BJ (cell line): ENCODE measurements around the gene RAC2. TPM values are rescaled to one million over a fixed set of nuclear protein-coding genes. Genes with fewer than 3 reads are reported as not detected.

Source experiments
- CTCF ChIA-PET: fragments of 350-600 bp; formaldehyde crosslinking; extraction: SDS; loops from one replicate; lab custom pipeline; 2021; ENCODE audit warnings: antibody characterized with exemption, inconsistent platforms; lab: Yijun Ruan, JAX
- POLR2A ChIA-PET: fragments of 300-600 bp; sonication (Branson Sonifier 250); formaldehyde crosslinking; extraction: SDS; loops from one replicate; lab custom pipeline; 2021; ENCODE audit warnings: antibody characterized with exemption; lab: Charles Lee
- DNase-seq: peaks from one replicate; pipeline ENCODE4 v3.0.0-alpha.2; 2011; ENCODE audit warnings: low read depth
- H3K27me3 ChIP-seq: 2 replicates; pipeline ENCODE4 v1.6.0; 2011; ENCODE audit warnings: low read length; ENCODE audit not compliant: control insufficient read depth, insufficient read depth
- H3K36me3 ChIP-seq: 2 replicates; pipeline ENCODE4 v1.5.1; 2011; ENCODE audit warnings: low read length; ENCODE audit not compliant: control insufficient read depth, insufficient read depth
- H3K4me3 ChIP-seq: 2 replicates; pipeline ENCODE4 v1.5.1; 2011; ENCODE audit warnings: low read depth, mild to moderate bottlenecking, control low read depth, low read length
- CTCF ChIP-seq: IDR thresholded peaks from 2 replicates; pipeline ENCODE4 v1.5.1; 2011; ENCODE audit warnings: low read depth, mild to moderate bottlenecking, control low read depth, inconsistent platforms, low read length, moderate library complexity; ENCODE audit not compliant: insufficient read depth
- polyA plus RNA-seq: library from polyadenylated mRNA; depleted of rRNA; stranded (reverse); fragments of >200 nt; gene quantifications from 2 replicates; pipeline ENCODE4 v1.2.3, GENCODE V29; 2011

RAC2 gene
- polyA plus RNA-seq, 1 experiment, result 25.7 TPM

DNA sequence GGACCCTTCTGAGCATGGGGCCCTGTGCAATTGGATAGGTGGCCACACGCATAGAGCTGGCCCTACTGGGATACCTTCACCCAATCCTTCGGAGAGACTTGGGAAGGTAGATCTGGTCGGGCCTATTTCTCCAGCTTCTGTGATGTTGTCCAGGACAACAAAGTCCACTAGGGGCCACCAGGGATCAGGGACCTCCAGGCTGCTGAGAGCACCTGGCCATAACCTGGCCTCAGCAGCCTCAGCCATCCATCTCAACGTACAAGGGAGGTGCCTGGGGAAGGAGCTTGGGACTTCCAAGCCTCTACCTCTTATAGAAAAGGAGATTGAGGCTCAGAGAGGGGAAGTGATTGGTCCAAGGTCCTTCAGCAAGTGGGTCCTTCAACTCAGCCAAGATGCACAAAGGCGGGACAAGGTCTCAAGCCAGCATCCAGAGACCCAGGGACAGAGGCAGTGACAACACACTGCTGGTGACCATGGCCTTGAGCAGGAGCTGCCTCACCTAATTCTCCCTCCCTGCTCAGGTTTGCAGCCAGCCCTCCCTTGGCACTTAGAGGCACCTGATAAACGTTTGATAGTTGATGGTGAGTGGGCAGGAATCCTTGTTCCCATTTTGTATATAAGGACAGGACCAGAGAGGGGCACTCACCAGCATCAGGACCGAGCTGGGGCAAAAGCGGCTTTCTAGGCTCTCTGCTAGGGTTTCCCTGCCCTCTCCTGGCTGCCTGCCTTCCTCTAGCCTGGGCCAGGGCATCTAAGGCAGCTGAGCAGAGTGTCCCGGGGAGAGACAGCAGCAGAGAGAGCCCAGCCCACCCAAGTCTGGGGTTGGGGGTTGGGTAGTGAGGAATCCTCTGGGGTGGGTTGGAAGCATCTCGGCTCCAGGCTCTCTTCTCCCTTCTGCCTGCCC is 4.5 kb downstream of the RAC2 start:
- no peak for DNase-seq
- Histone ChIP-seq H3K27me3 (no peaks in the 10 kb centered on the region), H3K4me3 (no peak overlapping the region), H3K36me3 (no peaks in the 10 kb centered on the region)
- no peak for TF ChIP-seq CTCF
- ChIA-PET POLR2A (no interaction called here), CTCF (interaction anchor here (1.0 to 6.9 kb wide), 4 partner anchors 21 to 215 kb away, joined by 3 to 83 read pairs (median 4); partner anchors contain the start of gene CYTH4)

DNA sequence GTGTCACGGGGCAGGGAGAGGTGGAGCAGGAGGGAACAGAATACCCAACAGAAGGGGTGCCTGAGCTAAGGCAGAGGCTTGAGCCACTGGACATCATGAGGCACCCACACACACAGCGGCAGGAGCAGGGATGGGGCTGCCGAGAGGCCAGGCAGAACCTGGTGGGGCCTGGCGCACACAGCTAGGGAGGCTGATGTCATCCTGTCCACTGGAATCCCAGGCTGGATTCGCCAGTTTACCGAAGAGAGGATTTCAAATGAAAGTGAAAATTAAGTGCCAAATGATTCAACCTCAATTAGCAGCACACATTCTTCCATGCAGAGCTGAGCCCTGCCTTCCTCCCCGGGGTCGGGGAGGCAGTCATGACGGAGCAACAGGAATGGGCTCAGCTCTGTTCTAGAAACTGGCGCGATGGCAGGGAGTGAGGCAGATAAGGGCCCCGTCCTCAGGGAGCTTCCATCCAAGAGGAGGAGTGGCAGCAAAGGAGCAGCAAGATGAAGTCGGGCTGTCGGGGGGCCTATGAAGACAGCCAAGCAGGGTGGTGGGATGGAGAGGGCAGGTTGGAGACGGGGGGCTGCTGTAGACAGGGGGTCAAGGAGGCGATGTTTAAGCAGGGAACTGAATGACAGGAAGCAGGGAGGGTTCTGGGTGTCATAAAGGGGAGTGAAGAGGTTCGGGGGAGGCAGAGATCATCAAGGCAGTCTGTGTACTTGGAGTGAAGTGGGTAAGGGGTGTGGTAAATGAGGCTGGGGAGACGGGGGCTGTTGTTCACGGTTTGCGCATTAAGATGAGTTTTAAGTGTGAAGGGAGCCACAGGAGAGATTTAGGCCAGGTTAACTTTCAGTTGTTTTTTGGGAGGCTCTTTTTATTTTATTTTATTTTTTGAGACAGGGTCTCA is 6.4 kb downstream of the RAC2 start:
- no peak for TF ChIP-seq CTCF
- no peak for DNase-seq
- POLR2A ChIA-PET, result no interaction called here
- no peaks in the 10 kb centered on the region for H3K27me3 ChIP-seq
- CTCF ChIA-PET, result interaction anchor here (0.8 to 1.0 kb wide), 3 partner anchors 11 to 146 kb away, joined by 3 to 4 read pairs (median 4); no protein-coding TSS in a partner anchor
- H3K36me3 ChIP-seq, result no peaks in the 10 kb centered on the region
- H3K4me3 ChIP-seq, result no peak overlapping the region

DNA sequence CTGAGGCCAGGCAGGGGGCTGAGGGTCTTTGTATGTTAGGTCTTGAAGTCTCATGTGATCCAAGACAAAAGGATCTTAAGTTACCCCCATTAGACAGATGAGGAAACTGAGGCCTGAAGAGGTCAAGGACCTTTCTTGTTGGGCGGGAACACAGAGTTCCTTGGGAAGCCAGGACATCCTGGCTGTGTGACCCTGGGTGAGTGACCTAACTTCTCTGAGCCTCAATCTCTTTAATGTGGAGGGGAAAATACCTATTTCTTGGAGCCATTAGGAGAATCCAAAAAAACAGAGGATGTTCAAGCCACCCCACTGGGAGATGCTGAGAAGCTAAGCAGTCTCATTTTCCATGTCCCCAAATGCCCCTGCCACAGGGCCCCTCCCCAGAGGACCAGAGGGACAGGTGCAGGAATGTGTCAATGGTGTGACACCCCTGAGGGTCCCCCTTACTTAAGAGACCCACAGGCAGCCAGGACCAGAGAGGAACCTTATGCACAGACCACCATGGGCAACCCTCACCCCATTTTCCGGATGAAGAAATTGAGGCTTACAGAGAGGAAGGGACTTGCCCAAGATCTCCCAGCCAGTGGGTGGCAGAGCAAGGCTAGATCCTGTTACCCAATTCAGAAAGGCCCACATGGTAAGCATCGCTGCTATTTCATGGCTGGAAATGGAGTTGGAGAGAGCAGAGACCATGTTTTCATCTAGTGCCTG is 8.0 kb downstream of the RAC2 start:
- no peaks in the 10 kb centered on the region for H3K27me3 ChIP-seq
- ChIA-PET POLR2A (no interaction called here), CTCF (interaction anchor here (0.5 kb wide), 1 partner anchor 56 kb away, joined by 3 read pairs; no protein-coding TSS in a partner anchor)

More for the DNA sequence above, 8.0 kb downstream of the RAC2 start:
- H3K4me3 ChIP-seq, result no peak overlapping the region
- no peak for TF ChIP-seq CTCF
- H3K36me3 ChIP-seq, result no peaks in the 10 kb centered on the region
- DNase-seq, result no peak
